ENCODE data around the gene UBE2J1.

Gene UBE2J1

DNA sequence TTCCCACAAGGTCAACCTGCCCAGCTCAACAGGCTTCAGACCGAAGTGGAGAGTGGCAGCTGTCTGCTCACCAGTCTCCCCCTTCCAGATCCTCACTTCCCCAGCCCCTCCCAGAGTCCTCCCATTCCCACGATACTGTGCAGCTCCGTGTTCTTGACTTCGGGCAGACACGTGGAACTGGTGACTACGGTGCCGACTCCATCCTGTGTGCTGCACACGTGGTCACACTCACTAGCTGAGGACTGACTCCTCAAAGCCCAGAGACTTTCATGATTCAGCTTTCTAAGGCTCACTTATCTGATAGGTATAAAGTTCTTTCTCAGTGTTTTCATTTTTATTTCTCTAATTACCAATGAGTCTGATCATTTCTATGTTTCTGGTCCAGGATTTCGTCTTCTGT, 69.8 kb downstream of the UBE2J1 start:
- H3K9me3 ChIP-seq (ENCODE audit: low read length) = no peaks in the 10 kb centered on the region
- no peaks in the 10 kb centered on the region for H3K36me3 ChIP-seq (ENCODE audit: insufficient read depth, low read length)
- H3K4me1 ChIP-seq (ENCODE audit: insufficient read depth, low read length, severe bottlenecking) = peaks cover 4% of the 10 kb centered on the region
- no peak overlapping the region for H3K4me3 ChIP-seq (ENCODE audit: low read depth, low read length, poor library complexity, severe bottlenecking)
- H2AFZ ChIP-seq (ENCODE audit: low read length) = no peak overlapping the region
- no peaks in the 10 kb centered on the region for H3K27me3 ChIP-seq (ENCODE audit: insufficient read depth, low read length)
- H3K9ac ChIP-seq (ENCODE audit: low read length) = no peak overlapping the region
- no peaks in the 10 kb centered on the region for H3K79me2 ChIP-seq (ENCODE audit: insufficient read depth, low read length)
- TF ChIP-seq EZH2 (IDR thresholded peaks at IDR 0.05; ENCODE audit: borderline replicate concordance, low read length) = no peak
- TF ChIP-seq, protein P1, sequence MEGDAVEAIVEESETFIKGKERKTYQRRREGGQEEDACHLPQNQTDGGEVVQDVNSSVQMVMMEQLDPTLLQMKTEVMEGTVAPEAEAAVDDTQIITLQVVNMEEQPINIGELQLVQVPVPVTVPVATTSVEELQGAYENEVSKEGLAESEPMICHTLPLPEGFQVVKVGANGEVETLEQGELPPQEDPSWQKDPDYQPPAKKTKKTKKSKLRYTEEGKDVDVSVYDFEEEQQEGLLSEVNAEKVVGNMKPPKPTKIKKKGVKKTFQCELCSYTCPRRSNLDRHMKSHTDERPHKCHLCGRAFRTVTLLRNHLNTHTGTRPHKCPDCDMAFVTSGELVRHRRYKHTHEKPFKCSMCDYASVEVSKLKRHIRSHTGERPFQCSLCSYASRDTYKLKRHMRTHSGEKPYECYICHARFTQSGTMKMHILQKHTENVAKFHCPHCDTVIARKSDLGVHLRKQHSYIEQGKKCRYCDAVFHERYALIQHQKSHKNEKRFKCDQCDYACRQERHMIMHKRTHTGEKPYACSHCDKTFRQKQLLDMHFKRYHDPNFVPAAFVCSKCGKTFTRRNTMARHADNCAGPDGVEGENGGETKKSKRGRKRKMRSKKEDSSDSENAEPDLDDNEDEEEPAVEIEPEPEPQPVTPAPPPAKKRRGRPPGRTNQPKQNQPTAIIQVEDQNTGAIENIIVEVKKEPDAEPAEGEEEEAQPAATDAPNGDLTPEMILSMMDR (IDR thresholded peaks at IDR 0.05; ENCODE audit: low read length) = no peak
- H3K4me2 ChIP-seq (ENCODE audit: low read length) = no peak overlapping the region
- H4K20me1 ChIP-seq (ENCODE audit: insufficient read depth, low read length) = no peaks in the 10 kb centered on the region
- no peaks in the 10 kb centered on the region for H3K9me2 ChIP-seq (ENCODE audit: low read depth, low read length)
- H3F3A ChIP-seq (ENCODE audit: insufficient read depth, low read length) = no peaks in the 10 kb centered on the region
- H3K27ac ChIP-seq (ENCODE audit: low read depth, low read length, poor library complexity, severe bottlenecking) = no peak overlapping the region

DNA sequence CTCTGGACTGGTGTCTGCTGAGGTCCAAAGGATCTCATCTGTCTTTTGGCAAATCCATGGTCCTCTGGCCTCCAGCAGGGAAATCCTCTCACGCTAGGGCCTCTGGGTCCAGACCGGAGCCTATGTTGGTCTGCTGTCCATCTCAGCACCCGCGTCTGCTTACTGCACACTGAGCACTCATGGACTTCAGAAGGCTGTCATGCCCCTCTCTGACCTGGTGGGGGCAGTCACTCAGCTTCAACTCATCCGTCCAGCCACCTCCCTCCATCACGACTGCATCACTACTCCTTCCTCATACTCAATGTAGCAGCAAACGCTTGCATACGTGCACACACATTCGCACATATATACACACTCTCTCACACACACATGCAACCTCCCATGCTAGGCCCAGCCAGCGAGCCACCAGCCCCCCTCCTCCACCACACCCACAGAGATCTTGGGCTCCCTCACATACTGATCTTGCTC, 70.7 kb downstream of the UBE2J1 start:
- H3K4me1 ChIP-seq (ENCODE audit: insufficient read depth, low read length, severe bottlenecking) = peaks cover 4% of the 10 kb centered on the region

DNA sequence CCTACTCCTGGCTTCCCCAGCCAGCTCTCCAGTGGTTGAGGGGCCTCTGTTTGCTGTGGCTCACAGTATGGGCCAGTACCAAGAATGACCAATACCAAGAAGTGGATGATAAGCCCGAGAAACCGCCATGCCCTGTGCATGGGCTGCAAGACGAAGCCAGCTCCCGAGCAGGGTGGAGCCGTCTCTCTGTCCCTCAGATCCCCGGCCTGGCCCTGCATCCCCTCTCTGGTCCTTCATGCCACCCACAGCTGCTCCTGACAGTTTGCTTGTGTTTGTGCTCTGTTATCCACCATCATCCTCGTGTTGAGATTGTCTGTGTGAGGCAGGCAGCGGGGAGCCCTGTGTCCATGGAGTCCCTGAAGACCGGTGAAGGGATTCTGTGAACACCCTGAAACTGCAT, 73.6 kb downstream of the UBE2J1 start:
- no peaks in the 10 kb centered on the region for H3K9me2 ChIP-seq (ENCODE audit: low read depth, low read length)
- H3K36me3 ChIP-seq (ENCODE audit: insufficient read depth, low read length) = no peaks in the 10 kb centered on the region; the same call in 1 of the 2 replicates
- no peak overlapping the region for H3K4me3 ChIP-seq (ENCODE audit: low read depth, low read length, poor library complexity, severe bottlenecking)
- no peaks in the 10 kb centered on the region for H3F3A ChIP-seq (ENCODE audit: insufficient read depth, low read length)
- H3K4me1 ChIP-seq (ENCODE audit: insufficient read depth, low read length, severe bottlenecking) = peaks cover 4% of the 10 kb centered on the region
- H4K20me1 ChIP-seq (ENCODE audit: insufficient read depth, low read length) = no peaks in the 10 kb centered on the region
- H3K27me3 ChIP-seq (ENCODE audit: insufficient read depth, low read length) = no peaks in the 10 kb centered on the region; the same call in 1 of the 2 replicates
- no peak for TF ChIP-seq EZH2 (IDR thresholded peaks at IDR 0.05; ENCODE audit: borderline replicate concordance, low read length)
- TF ChIP-seq, protein P1 (IDR thresholded peaks at IDR 0.05; ENCODE audit: low read length) = no peak
- no peak overlapping the region for H2AFZ ChIP-seq (ENCODE audit: low read length)
- H3K4me2 ChIP-seq (ENCODE audit: low read length) = no peak overlapping the region
- H3K79me2 ChIP-seq (ENCODE audit: insufficient read depth, low read length) = no peaks in the 10 kb centered on the region
- H3K9me3 ChIP-seq (ENCODE audit: low read length) = no peaks in the 10 kb centered on the region
- H3K9ac ChIP-seq (ENCODE audit: low read length) = no peak overlapping the region
- no peak overlapping the region for H3K27ac ChIP-seq (ENCODE audit: low read depth, low read length, poor library complexity, severe bottlenecking)

More for the DNA sequence above, 70.7 kb downstream of the UBE2J1 start:
- no peaks in the 10 kb centered on the region for H3K9me3 ChIP-seq (ENCODE audit: low read length)
- no peak for TF ChIP-seq EZH2 (IDR thresholded peaks at IDR 0.05; ENCODE audit: borderline replicate concordance, low read length)
- TF ChIP-seq, protein P1 (IDR thresholded peaks at IDR 0.05; ENCODE audit: low read length) = peak; percentile 85
- H3K4me2 ChIP-seq (ENCODE audit: low read length) = peak overlapping the region; percentile 19; the same call in 1 of the 2 replicates
- H3K9ac ChIP-seq (ENCODE audit: low read length) = no peak overlapping the region
- no peak overlapping the region for H2AFZ ChIP-seq (ENCODE audit: low read length)
- no peaks in the 10 kb centered on the region for H4K20me1 ChIP-seq (ENCODE audit: insufficient read depth, low read length)
- no peaks in the 10 kb centered on the region for H3F3A ChIP-seq (ENCODE audit: insufficient read depth, low read length)
- no peaks in the 10 kb centered on the region for H3K9me2 ChIP-seq (ENCODE audit: low read depth, low read length)
- H3K36me3 ChIP-seq (ENCODE audit: insufficient read depth, low read length) = no peaks in the 10 kb centered on the region
- H3K79me2 ChIP-seq (ENCODE audit: insufficient read depth, low read length) = no peaks in the 10 kb centered on the region
- no peak overlapping the region for H3K4me3 ChIP-seq (ENCODE audit: low read depth, low read length, poor library complexity, severe bottlenecking)
- no peaks in the 10 kb centered on the region; the same call in 1 of the 2 replicates for H3K27me3 ChIP-seq (ENCODE audit: insufficient read depth, low read length)
- no peak overlapping the region for H3K27ac ChIP-seq (ENCODE audit: low read depth, low read length, poor library complexity, severe bottlenecking)
